Body of pancreas (tissue), 4 donors: ENCODE results near the gene BEST3. TPM values are rescaled to one million over a fixed set of nuclear protein-coding genes. Genes with fewer than 3 reads are reported as not detected.
A peak's percentile ranks its signal among the peaks of the same experiment; 100 is the strongest.

Experiments
- ATAC-seq: fragments of 150-250 bp; one replicate; pipeline ENCODE4 v1.9.1; 2016
- DNase-seq, 4 donors: peaks; one replicate each; pipeline ENCODE4 v3.0.0-alpha.2; 2019
- H3K27ac ChIP-seq, 4 donors: fragments of 200-600 bp; sonication (generic); 1 replicate in 3 of 4; 2 replicates in 1 of 4; pipeline versions ENCODE4 v1.5.1 to v1.6.1; 2016 to 2019; ENCODE audit warnings: mild to moderate bottlenecking in 1 of 4, mixed read lengths in 1 of 4, moderate library complexity in 1 of 4
- H3K27me3 ChIP-seq, 2 donors: fragments of 200-600 bp; sonication (generic); one replicate each; pipeline ENCODE4 v1.6.0; 2016; ENCODE audit warnings: mild to moderate bottlenecking in 1 of 2
- H3K36me3 ChIP-seq, 2 donors: fragments of 200-600 bp; sonication (generic); replicated peaks in 1 of 2; 2 replicates each; pipeline ENCODE4 v1.5.1; 2016; ENCODE audit warnings: low read depth in 2 of 2; ENCODE audit not compliant: insufficient read depth in 1 of 2
- H3K4me1 ChIP-seq: fragments of 200-600 bp; sonication (generic); one replicate; pipeline ENCODE4 v1.6.0; 2016
- H3K4me3 ChIP-seq, 2 donors: fragments of 200-600 bp; sonication (generic); 1 replicate in 1 of 2; 2 replicates in 1 of 2; pipeline ENCODE4 v1.5.1; 2016 to 2019
- H3K9me3 ChIP-seq, 3 donors: fragments of 200-600 bp; sonication (generic); 1 replicate in 2 of 3; 2 replicates in 1 of 3; pipeline ENCODE4 v1.5.1; 2016
- CTCF ChIP-seq, 7 experiments: fragments of 450-650 bp in 4 of 7; fragments of 200-600 bp in 3 of 7; sonication (generic) in 3 of 7; IDR thresholded peaks; one replicate each; pipeline ENCODE4 v1.5.1; 2016 to 2019; ENCODE audit warnings: antibody characterized with exemption in 7 of 7
- POLR2A ChIP-seq, 3 donors: fragments of 450-650 bp; IDR thresholded peaks; one replicate each; pipeline ENCODE4 v1.6.1; 2016; ENCODE audit warnings: antibody characterized with exemption in 3 of 3, mild to moderate bottlenecking in 2 of 3
- WGBS, 2 donors: methylation state at CpG; one replicate each; pipeline ENCODE4 v1.1.5; 2017; 5-methylcytosine and 5-hydroxymethylcytosine counted together
- intact Hi-C: fragments of 100-400 bp; cut with DNase I; formaldehyde crosslinking; loops from one replicate; pipeline ENCODE4 v1.15.1; 2023
- total RNA-seq, 2 donors: library from RNA; depleted of rRNA; stranded (reverse); fragments of >200 nt; gene quantifications; one replicate each; pipeline ENCODE4 v1.1.0, GENCODE V29; 2016

The BEST3 gene
- total RNA-seq: 1 to 10 TPM in 1 of 2 donors, not detected in 1; 1.3 TPM

GRCh38 chr12:69698769-69699540 lies at the start of gene BEST3:
Gene BEST3 (minus strand): TSS chr12:69699303. CDS start chr12:69697798, 1,505 bp downstream.
- intact Hi-C loops: no loop called here
- no peak within 1 kb of the TSS for H3K27ac ChIP-seq
- no peaks in the 10 kb centered on the region for H3K9me3 ChIP-seq
- no peaks in the 10 kb centered on the region for H3K36me3 ChIP-seq
- H3K4me3 ChIP-seq: no peak within 1 kb of the TSS
- H3K4me1 ChIP-seq: no peaks in the 10 kb centered on the region
- ATAC-seq (no peak), DNase-seq (no peak)
- no peak for TF ChIP-seq CTCF (IDR thresholded peaks at IDR 0.05)
- TF ChIP-seq POLR2A (IDR thresholded peaks at IDR 0.05): no peak
- 79 to 84% methylated on average over 12 of the region's 12 CpGs for WGBS, 2 donors
- H3K27me3 ChIP-seq: no peaks in the 10 kb centered on the region

DNA sequence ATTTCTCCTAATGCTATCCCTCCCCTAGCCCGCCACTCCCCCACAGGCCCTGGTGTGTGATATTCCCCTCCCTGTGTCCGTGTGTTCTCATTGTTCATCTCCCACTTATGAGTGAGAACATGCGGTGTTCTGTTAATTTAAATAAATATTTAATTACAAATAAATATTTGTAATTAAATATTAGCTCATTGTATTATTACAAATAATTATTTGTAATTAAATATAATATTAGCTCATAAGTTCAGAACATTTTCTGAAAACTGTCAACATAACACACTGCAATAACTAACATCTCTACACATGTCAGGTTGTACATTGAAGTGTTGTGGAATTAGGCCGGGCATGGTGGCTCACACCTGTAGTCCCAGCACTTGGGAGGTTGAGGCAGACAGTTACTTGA lies 45.0 kb upstream of the BEST3 start:
- DNase-seq (no peak), ATAC-seq (no peak)
- 79 to 98% methylated on average over 4 of the region's 4 CpGs for WGBS, 2 donors
- Histone ChIP-seq H3K36me3 (no peaks in the 10 kb centered on the region), H3K4me3 (no peak overlapping the region), H3K9me3 (no peaks in the 10 kb centered on the region), H3K27ac (no peak overlapping the region), H3K4me1 (peaks cover 32% of the 10 kb centered on the region), H3K27me3 (no peaks in the 10 kb centered on the region)
- TF ChIP-seq CTCF (IDR thresholded peaks at IDR 0.05) (no peak), POLR2A (IDR thresholded peaks at IDR 0.05) (no peak)
- intact Hi-C loops: no loop called here

DNA sequence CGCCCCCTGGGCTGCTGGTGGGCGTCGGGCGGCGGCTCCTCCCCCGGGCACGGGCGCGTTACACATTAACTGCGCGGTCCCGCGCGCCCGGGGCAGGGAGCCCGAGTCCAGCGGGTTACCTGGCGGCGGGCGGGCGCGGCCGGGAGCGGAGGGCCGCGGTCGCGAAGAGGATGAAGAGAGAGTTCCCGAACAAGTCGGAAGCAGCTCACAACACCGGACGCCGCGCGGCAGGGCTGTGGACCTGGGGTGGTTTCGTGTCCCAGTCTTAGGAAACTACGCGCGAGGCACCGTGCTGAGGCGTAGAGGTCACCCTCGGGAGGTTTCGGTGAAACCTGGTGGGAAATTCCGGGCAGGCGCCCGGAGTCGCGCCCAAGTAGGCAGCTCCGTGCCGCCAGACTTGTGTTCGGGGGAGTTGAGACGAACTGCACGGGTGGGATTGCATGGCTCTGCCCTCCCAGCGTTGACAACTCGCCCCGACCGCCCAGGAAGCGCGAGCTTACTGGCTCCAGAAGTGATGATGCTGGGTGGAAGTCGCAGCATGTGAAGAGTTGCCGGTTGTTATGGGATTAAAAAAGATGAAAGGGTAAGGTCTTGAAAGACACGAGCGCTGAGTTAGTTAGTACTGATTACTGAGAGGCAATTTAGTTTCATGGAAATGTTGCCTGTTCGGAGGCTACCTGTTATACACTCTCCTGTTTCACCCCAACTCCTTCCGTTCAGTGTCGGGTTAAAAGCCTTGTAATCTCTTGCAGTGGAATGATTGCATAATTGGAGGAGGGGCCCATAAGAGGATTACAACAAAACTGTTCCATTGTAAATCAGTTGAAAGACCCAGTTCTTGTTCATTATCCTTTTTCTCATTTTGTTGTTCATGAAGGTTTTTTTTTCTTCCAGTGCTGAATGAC lies 40.4 kb upstream of the BEST3 start:
- WGBS, 2 donors: 0 to 1% methylated on average over 22 to 64 of the region's 66 CpGs
- peak; percentile 66 to 79 (median 70) for DNase-seq
- Histone ChIP-seq H3K9me3 (no peaks in the 10 kb centered on the region), H3K27ac (peak overlapping the region; percentile 95 to 98 (median 96)), H3K4me3 (peak overlapping the region; percentile 68 to 70), H3K27me3 (no peaks in the 10 kb centered on the region), H3K36me3 (no peaks in the 10 kb centered on the region), H3K4me1 (peaks cover 23% of the 10 kb centered on the region)
- TF ChIP-seq POLR2A (IDR thresholded peaks at IDR 0.05) (peak in 2 of 3 donors; percentile 85 to 86), CTCF (IDR thresholded peaks at IDR 0.05) (peak in 1 of 7 experiments; percentile 2)
- peak; percentile 70 for ATAC-seq
- intact Hi-C loops: no loop called here

DNA sequence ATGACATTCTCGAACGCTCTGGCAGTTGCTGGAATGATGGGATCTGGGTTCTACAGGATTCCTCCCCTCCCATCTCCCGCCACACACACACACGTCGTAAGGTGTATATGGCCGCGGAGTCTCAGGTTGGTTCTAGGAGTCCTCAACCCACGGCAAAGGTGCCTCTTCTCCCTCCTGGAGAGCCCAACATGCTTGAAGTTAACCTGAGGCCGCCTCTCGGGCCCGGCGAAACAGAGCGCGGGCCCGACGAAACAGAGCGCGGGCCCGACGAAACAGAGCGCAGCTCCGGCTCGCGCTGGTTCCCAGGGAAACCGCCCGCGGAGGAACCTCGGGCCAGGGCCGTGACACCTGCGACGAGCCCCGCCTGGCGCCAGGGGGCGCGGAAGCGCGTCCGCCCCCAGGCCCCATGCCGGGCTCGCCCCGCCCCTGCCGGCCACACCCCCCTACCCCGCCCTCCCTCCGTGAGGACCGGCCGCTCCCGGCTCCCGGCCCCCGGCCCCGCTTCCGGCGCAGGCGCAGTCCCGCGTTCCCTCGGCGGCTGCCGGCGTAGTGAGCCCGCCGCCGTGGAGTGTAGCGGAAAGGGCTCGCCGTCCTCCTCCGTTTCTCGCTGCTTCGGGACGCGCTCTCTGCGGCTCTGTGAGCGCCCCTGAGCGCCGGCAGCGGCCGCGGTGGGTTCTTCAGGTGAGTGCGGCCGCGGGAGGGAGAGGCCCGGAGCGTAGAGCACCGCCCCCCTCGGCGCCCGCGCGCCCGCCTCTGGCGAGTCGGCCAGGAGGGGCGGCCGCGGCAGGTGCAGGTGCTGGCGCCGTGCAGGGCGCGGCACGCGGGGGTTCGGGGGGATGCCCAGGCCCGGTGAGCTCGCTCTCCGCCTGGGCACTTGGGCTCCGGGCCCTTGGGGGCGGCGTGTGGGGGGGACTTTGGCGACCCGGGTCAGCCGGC lies 39.5 kb upstream of the BEST3 start, which contains the start of gene RAB3IP:
Gene RAB3IP (plus strand): TSS at position 510 of the 936 bp plus-strand sequence. CDS start 16,549 bp downstream, outside the sequence.
- ATAC-seq: peak; percentile 89
- peak within 1 kb of the TSS; percentile 95 to 98 (median 96) for H3K27ac ChIP-seq
- 1 to 8% methylated on average over 8 to 37 of the region's 110 CpGs for WGBS, 2 donors
- no peaks in the 10 kb centered on the region for H3K27me3 ChIP-seq
- H3K9me3 ChIP-seq: no peaks in the 10 kb centered on the region
- intact Hi-C loops: no loop called here
- peak within 1 kb of the TSS; percentile 68 to 70 for H3K4me3 ChIP-seq
- no peaks in the 10 kb centered on the region for H3K36me3 ChIP-seq
- H3K4me1 ChIP-seq: peaks cover 23% of the 10 kb centered on the region
- peak; percentile 92 to 94 (median 94) for DNase-seq
- TF ChIP-seq POLR2A (IDR thresholded peaks at IDR 0.05) (peak; percentile 26 to 66 (median 60)), CTCF (IDR thresholded peaks at IDR 0.05) (peak; percentile 27 to 81 (median 48))
